ENCODE results near the gene CALM1.
"Not testable (repeated sequence)": the region's sequence is repeated elsewhere in the genome, so short reads cannot be mapped to it uniquely, and the experiment has no call there.

Gene CALM1

GRCh38 chr14:90383126-90383730, 13.6 kb upstream of the CALM1 start:
- in situ Hi-C loops (cut with HindIII; ENCODE audit: low sequenced_read_pairs) = no loop called here

- in situ Hi-C loops (cut with HindIII; ENCODE audit: low sequenced_read_pairs) = no loop called here
These were observed 12.9 kb upstream of the CALM1 start for GRCh38 chr14:90383731-90384542.

GRCh38 chr14:90384543-90384911, 12.3 kb upstream of the CALM1 start:
- in situ Hi-C loops (cut with HindIII; ENCODE audit: low sequenced_read_pairs) = no loop called here

- in situ Hi-C loops (cut with HindIII; ENCODE audit: low sequenced_read_pairs) = no loop called here
These were observed 10.5 kb upstream of the CALM1 start for GRCh38 chr14:90386321-90386720.

DNA sequence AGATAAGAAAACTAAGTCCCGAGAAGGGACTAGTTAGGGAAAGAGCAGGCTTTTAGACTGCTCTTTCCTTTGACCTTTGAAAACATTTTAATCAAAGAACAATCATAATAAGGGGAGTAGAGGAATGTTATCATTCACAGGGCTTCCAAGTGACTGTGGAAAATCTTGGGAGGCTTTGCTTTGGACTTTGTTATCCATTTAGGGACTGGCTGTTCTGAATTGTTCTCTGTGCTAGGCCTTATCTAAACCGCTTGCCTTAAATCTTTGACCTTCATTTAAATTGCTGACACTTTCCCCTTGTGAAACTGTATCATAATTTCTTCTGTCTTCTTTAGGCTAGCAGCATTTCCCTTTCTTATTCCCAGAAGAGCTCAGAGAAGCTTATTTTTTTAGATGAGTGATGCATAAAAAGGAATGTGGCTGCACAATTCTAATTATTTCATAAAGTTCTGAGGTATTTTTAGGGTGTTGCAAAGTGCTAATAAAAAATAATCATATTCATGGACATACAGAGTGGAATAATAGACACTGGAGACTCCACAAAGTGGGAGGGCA, 9.5 kb upstream of the CALM1 start:
- in situ Hi-C loops (cut with HindIII; ENCODE audit: low sequenced_read_pairs) = no loop called here

DNA sequence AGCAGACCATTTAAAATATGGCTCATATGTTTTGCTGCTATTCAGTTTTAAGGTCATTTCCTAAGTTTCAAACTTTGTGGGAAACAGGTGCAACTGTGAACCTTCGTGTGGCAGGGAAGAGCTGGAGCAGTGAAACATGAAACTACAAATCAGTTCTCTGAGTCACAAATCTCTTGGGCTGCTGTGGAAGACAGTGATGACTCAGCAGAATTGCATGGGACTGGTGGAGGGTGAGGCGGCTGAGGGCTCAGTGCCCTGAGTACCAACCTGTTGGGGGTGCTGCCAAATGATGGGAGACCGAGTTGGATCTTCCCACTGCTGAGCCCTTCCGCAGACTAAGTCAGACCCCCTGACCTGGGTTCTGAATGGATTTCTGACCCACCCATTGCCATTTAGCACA, 8.4 kb upstream of the CALM1 start:
- in situ Hi-C loops (cut with HindIII; ENCODE audit: low sequenced_read_pairs) = no loop called here

- in situ Hi-C loops (cut with HindIII; ENCODE audit: low sequenced_read_pairs) = no loop called here
These were observed 7.8 kb upstream of the CALM1 start for GRCh38 chr14:90388982-90389381.

GRCh38 chr14:90393966-90394365, 2.9 kb upstream of the CALM1 start:
- in situ Hi-C loops (cut with HindIII; ENCODE audit: low sequenced_read_pairs) = no loop called here

GRCh38 chr14:90394782-90395181, 2.0 kb upstream of the CALM1 start:
- in situ Hi-C loops (cut with HindIII; ENCODE audit: low sequenced_read_pairs) = not testable (repeated sequence)

DNA sequence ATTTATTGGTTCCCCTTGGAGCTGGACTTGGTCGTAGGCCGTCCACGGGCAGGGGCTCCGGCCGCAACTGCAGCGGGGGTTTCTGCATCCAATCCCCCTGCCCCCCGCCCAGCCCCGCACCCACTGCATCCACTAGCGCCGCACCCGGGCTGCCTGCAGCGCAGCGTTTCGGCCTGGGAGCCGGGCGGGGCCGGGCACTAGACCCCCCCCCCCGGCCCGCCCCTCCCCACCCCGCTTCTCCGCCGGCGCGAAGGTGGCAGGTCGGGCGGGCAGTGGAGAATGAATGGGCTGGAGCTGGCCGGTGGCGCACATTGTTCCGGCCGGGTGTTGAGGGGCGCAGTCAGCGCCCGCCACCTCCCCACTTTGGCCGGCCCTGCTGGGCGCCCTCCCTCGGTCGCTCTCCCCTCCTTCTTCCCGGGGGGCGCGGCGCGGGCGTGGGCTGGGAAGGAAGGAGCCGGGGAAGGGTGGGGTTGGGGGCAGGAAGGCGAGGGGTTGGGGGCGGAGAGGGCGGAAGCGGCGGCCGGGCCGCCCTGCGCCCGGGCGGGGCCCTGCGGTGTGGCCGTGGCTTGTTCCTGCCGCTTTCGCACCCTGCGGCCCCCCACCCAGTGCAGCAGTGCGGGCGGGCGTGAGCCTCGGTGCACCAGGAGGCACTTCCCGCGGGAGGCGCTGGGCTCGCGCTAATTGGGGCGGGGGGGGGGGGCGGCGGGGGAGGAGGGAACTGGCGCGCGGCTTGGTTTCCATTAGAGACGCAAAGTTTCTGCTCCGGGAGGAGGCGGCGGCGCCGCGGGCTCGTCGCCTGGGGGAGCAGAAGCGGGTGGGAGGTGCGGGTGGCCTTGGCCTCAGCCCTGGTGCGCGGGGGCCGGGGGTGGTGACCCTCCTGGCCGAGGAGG, 841 bp downstream of the CALM1 start:
- in situ Hi-C loops (cut with HindIII; ENCODE audit: low sequenced_read_pairs) = no loop called here

DNA sequence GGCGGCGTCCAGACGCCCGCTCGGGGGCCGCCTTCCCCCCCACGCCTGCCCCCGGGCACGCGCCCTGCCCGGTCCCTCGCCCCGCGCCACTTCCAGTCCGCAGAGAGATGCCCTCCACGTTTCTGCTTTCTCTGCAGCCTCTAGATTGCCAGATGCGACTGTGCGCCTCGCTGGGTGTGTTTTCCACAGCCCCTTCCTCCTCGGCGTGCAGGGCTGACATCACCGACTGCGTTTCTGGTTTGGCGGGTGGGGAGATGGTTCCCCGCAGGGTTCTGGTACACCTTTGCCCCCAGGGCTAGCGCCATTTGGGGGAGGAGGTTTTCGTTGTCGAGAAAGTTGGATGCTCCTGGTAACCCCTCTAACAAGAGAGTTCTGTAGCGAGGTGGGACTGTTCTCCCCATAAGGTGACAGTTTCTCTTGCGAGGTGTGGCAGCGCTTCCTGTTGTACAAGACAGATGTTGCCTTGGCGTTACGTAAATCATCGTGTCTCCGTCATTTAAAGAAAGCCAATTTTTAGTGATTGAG, 1.5 kb downstream of the CALM1 start:
- in situ Hi-C loops (cut with HindIII; ENCODE audit: low sequenced_read_pairs) = no loop called here

DNA sequence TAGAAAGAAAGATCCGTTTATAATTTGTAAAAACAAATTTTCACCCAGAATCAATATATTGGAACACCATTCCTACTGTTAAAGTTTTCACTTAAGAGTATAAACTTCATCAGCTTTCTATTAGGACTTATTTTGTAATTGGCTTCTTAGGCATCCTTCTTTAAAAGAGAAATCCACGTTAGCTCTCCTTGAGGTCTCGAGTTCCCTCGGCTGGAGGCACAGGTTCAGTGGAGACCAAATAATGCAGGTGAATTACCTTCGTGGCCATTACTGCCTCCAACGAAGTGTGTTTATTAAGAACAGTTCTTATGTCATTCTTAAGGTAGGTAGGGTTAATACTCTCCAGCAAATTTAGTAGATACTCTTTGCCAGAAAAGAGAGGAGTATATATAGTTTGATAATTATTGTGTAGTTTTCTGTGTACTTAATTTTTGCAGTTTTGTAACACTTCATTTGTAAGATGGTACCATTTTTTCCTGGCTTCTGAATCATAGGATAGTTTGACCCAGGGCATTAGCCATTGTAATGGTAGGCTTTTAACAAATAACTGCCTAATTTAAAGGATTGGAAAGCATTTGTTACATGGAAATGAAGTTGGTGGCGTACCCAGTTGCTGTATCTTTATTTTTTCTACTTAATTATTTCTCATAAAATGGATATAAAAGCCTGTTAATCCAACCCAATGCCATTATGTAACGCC, 2.2 kb downstream of the CALM1 start:
- in situ Hi-C loops (cut with HindIII; ENCODE audit: low sequenced_read_pairs) = no loop called here

GRCh38 chr14:90399541-90400444, 3.0 kb downstream of the CALM1 start:
- in situ Hi-C loops (cut with HindIII; ENCODE audit: low sequenced_read_pairs) = no loop called here

DNA sequence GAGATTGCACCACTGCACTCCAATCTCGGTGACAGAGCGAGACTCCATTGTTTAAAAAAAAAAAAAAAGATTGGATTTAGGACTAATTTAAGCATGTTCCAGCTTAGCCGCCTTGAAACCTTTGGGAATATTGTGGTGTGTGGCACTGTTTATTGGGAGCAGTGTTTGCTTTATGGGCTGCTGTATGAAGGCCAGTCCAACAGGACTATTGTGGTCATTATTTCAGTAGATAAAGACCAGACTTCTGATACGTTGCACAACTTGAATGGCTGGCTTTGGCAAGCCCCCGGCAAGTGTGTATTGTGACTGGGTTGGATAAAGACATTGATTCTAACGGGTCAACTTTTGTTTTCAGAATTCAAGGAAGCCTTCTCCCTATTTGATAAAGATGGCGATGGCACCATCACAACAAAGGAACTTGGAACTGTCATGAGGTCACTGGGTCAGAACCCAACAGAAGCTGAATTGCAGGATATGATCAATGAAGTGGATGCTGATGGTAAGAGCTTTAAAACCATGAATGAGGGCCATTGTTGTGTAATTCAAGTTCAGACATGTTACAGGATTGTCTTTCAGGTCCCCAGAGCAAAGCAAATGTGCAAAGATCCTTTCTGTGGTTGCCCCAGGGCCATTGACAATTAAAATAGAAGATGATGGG, 4.2 kb downstream of the CALM1 start:
- in situ Hi-C loops (cut with HindIII; ENCODE audit: low sequenced_read_pairs) = no loop called here

- in situ Hi-C loops (cut with HindIII; ENCODE audit: low sequenced_read_pairs) = no loop called here
These were observed 5.2 kb downstream of the CALM1 start for GRCh38 chr14:90402016-90402415.

DNA sequence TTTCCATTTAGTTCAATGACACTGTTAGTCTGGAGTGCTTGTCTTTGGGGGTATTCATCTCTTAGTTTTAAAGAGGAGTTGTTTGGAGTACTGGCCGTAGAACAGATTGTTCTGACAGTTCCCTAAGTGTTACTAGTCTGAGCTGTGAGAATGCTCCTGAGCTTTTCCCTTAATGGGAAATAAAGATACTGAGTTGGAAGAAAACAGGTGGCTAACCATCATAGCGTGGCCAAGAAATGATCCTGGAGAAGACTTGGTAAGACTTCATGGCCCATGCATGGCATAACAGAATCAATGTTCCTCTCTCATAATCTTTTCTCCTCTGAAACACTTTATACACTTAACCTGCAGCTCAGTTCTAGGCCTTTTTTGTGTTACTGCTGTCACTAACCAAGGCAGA, 6.2 kb downstream of the CALM1 start:
- in situ Hi-C loops (cut with HindIII; ENCODE audit: low sequenced_read_pairs) = no loop called here

DNA sequence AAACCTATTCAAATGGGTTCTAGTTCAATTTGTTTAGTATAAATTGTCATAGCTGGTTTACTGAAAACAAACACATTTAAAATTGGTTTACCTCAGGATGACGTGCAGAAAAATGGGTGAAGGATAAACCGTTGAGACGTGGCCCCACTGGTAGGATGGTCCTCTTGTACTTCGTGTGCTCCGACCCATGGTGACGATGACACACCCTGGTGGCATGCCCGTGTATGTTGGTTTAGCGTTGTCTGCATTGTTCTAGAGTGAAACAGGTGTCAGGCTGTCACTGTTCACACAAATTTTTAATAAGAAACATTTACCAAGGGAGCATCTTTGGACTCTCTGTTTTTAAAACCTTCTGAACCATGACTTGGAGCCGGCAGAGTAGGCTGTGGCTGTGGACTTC, 8.3 kb downstream of the CALM1 start:
- in situ Hi-C loops (cut with HindIII; ENCODE audit: low sequenced_read_pairs) = no loop called here

DNA sequence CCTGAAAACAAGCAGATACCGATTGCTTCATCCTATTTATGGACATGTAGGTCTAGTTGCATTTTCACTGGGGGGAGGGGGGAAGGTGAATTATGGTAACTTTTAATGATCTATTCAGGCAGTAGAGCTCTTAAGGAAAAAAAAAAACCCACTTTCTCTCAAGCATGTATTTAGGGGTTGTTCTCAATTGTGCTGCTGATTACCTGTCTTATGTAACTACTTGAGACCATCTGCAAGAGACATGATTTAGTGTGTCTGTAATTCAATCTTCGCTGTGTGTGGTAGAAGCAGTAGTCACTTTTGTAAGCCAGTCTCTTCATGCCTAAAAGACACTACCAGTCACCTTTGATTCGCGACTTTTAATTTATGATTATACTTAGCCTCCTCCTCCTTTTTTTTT, 8.9 kb downstream of the CALM1 start:
- in situ Hi-C loops (cut with HindIII; ENCODE audit: low sequenced_read_pairs) = no loop called here

GRCh38 chr14:90406384-90406798, 9.6 kb downstream of the CALM1 start:
- in situ Hi-C loops (cut with HindIII; ENCODE audit: low sequenced_read_pairs) = no loop called here
